HG02623 (cell line): ENCODE results near the gene COL7A1.
"Not testable (repeated sequence)": the region's sequence is repeated elsewhere in the genome, so short reads cannot be mapped to it uniquely, and the experiment has no call there.

ENCODE experiments used
- ATAC-seq: cut with Tn5 transposase; IDR thresholded peaks from one replicate; pipeline ENCODE4 v1.9.1; 2021; ENCODE audit warnings: moderate library complexity; ENCODE audit not compliant: unreplicated experiment

The COL7A1 gene

GRCh38 chr3:48565186-48565585 is 29.9 kb downstream of the COL7A1 start:
- ATAC-seq = no peak

- no peak for ATAC-seq
These were observed 30.5 kb downstream of the COL7A1 start for GRCh38 chr3:48564667-48565066.

- ATAC-seq = no peak
These were observed 31.1 kb downstream of the COL7A1 start for GRCh38 chr3:48564022-48564421.

- ATAC-seq = no peak
These were observed 31.7 kb downstream of the COL7A1 start, which contains the start of gene UCN2 for GRCh38 chr3:48563382-48563918. Gene UCN2 (minus strand): TSS chr3:48563781. CDS start chr3:48563124, 657 bp downstream.

- no peak for ATAC-seq
These were observed 32.6 kb downstream of the COL7A1 start for GRCh38 chr3:48562367-48563095.

- no peak for ATAC-seq
These were observed 33.9 kb downstream of the COL7A1 start for GRCh38 chr3:48561045-48561736.

GRCh38 chr3:48560648-48561018 is 34.5 kb downstream of the COL7A1 start:
- ATAC-seq = no peak

- no peak for ATAC-seq
These were observed 36.5 kb downstream of the COL7A1 start for GRCh38 chr3:48558493-48559134.

- ATAC-seq = peak; percentile 72
These were observed 38.1 kb downstream of the COL7A1 start, which contains the start of gene PFKFB4 for GRCh38 chr3:48556796-48557626. Gene PFKFB4 (minus strand): TSS chr3:48556803. CDS start chr3:48556777, 26 bp downstream.

- no peak for ATAC-seq
These were observed 39.0 kb downstream of the COL7A1 start for GRCh38 chr3:48555949-48556795.

GRCh38 chr3:48555231-48555948 is 39.7 kb downstream of the COL7A1 start:
- ATAC-seq = no peak

- ATAC-seq = no peak
These were observed 41.0 kb downstream of the COL7A1 start for GRCh38 chr3:48553886-48554845.

GRCh38 chr3:48553361-48553760 is 41.8 kb downstream of the COL7A1 start:
- no peak for ATAC-seq

GRCh38 chr3:48552111-48552951 is 42.8 kb downstream of the COL7A1 start:
- ATAC-seq = no peak

GRCh38 chr3:48551651-48552050 is 43.5 kb downstream of the COL7A1 start:
- not testable (repeated sequence) for ATAC-seq

GRCh38 chr3:48548729-48549705 is 46.1 kb downstream of the COL7A1 start:
- no peak for ATAC-seq
